ENCODE data around the gene NFIA. TPM values are rescaled to one million over a fixed set of nuclear protein-coding genes. Genes with fewer than 3 reads are reported as not detected.

The NFIA gene
- total and polyA plus RNA-seq, 12 donors = 11.2 to 117 (median 92.5) TPM

DNA sequence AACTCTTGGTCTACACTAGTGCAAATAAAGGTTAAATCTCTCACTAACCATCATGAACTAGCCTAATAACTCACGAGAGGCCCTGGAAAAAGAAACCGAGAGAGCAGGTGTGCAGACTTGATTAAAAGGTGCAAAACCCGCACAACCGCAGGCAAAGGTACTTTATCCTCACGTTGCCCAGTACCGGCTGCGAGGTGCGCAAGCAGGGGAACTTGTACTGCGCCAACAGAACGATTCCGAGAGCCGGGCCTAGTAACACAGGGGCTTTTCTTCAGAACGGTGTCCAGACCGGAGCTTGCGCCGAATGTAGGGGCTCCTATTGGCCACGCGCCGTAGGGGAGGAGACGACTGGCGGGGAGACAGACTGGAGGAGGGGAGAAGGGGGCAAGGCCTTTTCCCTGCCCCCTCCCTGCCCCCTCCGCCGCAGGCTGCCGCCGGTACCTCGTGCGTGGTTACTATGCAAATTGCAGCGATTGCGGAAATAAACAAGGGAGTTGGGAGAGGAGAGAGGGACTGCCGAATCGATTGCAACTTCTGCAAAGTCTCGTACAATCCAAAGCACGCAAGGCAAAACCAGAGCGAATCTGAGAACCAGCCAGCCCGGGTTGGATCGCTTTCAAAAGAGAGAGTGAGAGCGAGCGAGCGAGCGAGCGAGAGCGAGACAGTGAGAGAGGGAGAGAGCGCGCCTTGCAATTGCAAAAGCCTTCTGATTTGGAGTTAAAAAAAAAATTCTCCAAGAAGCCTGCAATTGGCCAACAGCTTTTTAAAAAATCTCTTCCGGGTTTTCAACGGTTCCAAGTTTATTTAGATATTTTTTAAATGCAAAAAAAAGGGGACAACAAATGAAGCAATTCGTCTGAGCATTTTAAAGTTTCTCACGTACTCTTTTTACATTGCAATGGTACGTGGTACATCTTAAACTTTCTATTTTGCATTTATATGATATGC lies 5.4 kb upstream of the NFIA start:
- H3K27ac ChIP-seq = peak overlapping the region; percentile 71 to 99 (median 94)
- H3K36me3 ChIP-seq = no peaks in the 10 kb centered on the region
- intact Hi-C loops (cut with DNase I) = loop anchor here in 2 of 10 donors (1.0 to 5.0 kb wide), 3 partner anchors 18 to 260 kb away; no protein-coding TSS in a partner anchor
- TF ChIP-seq, protein P1, sequence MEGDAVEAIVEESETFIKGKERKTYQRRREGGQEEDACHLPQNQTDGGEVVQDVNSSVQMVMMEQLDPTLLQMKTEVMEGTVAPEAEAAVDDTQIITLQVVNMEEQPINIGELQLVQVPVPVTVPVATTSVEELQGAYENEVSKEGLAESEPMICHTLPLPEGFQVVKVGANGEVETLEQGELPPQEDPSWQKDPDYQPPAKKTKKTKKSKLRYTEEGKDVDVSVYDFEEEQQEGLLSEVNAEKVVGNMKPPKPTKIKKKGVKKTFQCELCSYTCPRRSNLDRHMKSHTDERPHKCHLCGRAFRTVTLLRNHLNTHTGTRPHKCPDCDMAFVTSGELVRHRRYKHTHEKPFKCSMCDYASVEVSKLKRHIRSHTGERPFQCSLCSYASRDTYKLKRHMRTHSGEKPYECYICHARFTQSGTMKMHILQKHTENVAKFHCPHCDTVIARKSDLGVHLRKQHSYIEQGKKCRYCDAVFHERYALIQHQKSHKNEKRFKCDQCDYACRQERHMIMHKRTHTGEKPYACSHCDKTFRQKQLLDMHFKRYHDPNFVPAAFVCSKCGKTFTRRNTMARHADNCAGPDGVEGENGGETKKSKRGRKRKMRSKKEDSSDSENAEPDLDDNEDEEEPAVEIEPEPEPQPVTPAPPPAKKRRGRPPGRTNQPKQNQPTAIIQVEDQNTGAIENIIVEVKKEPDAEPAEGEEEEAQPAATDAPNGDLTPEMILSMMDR (IDR thresholded peaks at IDR 0.05) = no peak
- peak overlapping the region; percentile 47 to 77 (median 66) for H3K4me3 ChIP-seq
- DNase-seq = peak; percentile 88 to 89
- H3K9me3 ChIP-seq = no peaks in the 10 kb centered on the region
- 0 to 1% methylated on average over 49 of the region's 49 CpGs for WGBS, 2 donors
- peak; percentile 59 to 88 (median 76) for ATAC-seq
- peaks cover 16 to 45% (median 39%) of the 10 kb centered on the region in 9 donors for H3K4me1 ChIP-seq
- no peaks in the 10 kb centered on the region for H3K27me3 ChIP-seq

DNA sequence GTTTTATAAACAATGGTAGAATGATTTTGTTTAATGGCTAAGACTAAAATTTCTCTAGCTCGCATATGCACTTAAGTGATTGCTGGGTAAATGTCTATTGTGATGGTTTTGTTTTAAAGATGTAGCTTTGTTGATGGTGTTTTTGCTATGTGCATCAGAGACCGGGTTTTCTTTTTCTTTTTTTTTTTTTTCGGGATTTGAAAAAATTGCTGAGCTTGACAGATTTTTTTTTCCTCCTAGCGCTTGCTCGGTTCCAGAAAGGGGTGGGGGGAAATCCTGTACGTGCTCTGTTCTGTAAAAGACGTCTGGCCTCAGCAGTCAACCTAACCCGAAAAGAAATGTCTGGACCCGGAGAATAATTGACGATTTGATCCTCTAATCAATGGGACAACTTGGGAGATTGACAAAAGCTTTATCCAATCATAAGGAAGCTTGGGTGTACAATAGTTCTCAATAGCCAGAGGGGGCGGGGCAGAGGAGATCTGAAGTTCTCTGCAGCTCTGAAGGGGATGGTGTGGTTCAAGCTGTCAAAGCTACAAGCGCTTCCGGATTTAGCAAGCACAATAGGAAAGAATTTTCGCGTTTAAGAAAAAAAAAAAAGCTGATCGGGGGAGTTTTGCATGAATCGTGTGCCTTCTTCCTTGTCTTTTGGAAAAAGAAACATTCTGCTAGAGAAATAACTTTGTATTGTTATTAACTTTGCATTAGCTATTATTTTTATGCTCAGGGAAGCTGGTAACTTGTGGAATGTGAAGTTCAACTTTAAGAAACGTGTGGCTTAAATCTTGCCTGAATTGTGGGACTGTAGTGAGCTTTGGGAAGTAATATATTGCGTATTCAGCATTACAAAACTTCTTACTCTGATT lies 4.5 kb upstream of the NFIA start:
- intact Hi-C loops (cut with DNase I) = loop anchor here in 3 of 10 donors (1.0 to 5.0 kb wide), 4 partner anchors 19 to 259 kb away; no protein-coding TSS in a partner anchor
- no peaks in the 10 kb centered on the region for H3K36me3 ChIP-seq
- peak overlapping the region; percentile 71 to 99 (median 94) for H3K27ac ChIP-seq
- 1% methylated on average over 19 of the region's 19 CpGs for WGBS, 2 donors
- H3K27me3 ChIP-seq = no peaks in the 10 kb centered on the region
- peaks cover 16 to 45% (median 39%) of the 10 kb centered on the region in 9 donors for H3K4me1 ChIP-seq
- H3K4me3 ChIP-seq = peak overlapping the region; percentile 47 to 77 (median 66)
- DNase-seq (peak; percentile 84 to 97), ATAC-seq (peak; percentile 74 to 91 (median 86))
- no peaks in the 10 kb centered on the region for H3K9me3 ChIP-seq
- TF ChIP-seq, protein P1 (IDR thresholded peaks at IDR 0.05) = peak in 1 of 9 donors; percentile 25

DNA sequence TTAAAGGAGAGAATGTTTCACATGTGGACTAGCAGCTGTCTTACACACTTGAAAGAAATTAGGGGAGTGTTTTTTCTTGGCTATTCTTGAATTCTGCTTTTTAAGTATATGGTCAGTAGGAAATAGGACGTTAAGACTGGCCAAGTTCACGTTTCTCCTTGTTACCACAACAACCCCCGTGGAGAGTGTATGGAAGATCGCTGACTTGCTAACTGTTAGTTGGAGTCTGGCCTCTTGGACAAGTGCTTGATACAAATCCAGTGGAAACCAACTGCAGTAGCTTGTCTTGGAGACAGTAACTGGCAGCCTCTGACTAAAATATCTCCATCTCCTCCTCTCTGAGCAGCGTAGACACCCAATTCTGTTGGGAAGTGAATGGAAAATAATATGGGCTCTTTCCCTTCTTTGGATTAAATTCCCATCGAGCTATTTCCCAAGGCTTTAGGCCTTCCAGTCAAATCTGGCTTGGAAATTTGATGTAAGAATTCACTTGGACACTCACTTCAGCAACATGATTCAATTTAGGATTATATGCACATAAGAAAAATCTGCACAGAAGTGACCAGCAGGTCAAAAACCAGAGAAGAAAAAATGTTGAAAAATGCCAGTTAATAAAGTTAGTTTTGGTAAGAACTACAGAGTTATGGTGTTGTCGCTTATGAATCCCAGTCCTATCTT lies 3.6 kb upstream of the NFIA start:
- H3K4me1 ChIP-seq = peaks cover 16 to 45% (median 39%) of the 10 kb centered on the region in 9 donors
- no peak for ATAC-seq
- TF ChIP-seq, protein P1 (IDR thresholded peaks at IDR 0.05) = no peak
- DNase-seq = no peak
- H3K4me3 ChIP-seq = peak overlapping the region; percentile 47 to 77 (median 66)
- H3K27ac ChIP-seq = peak overlapping the region; percentile 25 to 99 (median 94)
- WGBS, 2 donors = 17 to 26% methylated on average over 7 of the region's 7 CpGs
- H3K9me3 ChIP-seq = no peaks in the 10 kb centered on the region
- no peaks in the 10 kb centered on the region for H3K27me3 ChIP-seq
- no peaks in the 10 kb centered on the region for H3K36me3 ChIP-seq
- intact Hi-C loops (cut with DNase I) = loop anchor here in 2 of 10 donors (2.0 to 5.0 kb wide), 2 partner anchors 24 to 259 kb away; no protein-coding TSS in a partner anchor
